PC-3 (cell line): ENCODE measurements around the gene ESRP2. TPM values are rescaled to one million over a fixed set of nuclear protein-coding genes. Genes with fewer than 3 reads are reported as not detected.
A peak's percentile ranks its signal among the peaks of the same experiment; 100 is the strongest.

Source experiments
- ATAC-seq: fragments of 200-7000 bp; cut with Tn5 transposase; 2 replicates; pipeline ENCODE4 v1.9.1; 2020; ENCODE audit warnings: mild to moderate bottlenecking, moderate library complexity
- BruUV-seq: library from RNA; stranded (reverse); fragments of 400-500 nt; replicated peaks from 2 replicates; lab custom pipeline; 2021; lab: Mats Ljungman, UMichigan
- CTCF ChIA-PET: fragments of 300-600 bp; sonication (Branson Sonifier 250); formaldehyde crosslinking; loops from one replicate; lab custom pipeline; 2022; ENCODE audit warnings: antibody characterized with exemption; lab: Charles Lee
- POLR2A ChIA-PET: fragments of 300-600 bp; sonication (Branson Sonifier 250); formaldehyde crosslinking; loops from one replicate; lab custom pipeline; 2022; ENCODE audit warnings: antibody characterized with exemption; ENCODE audit not compliant: unreplicated experiment; lab: Charles Lee
- DNase-seq: peaks from one replicate; pipeline ENCODE4 v3.0.0-alpha.2; 2015
- H2AFZ ChIP-seq: fragments of 300-600 bp; sonication (generic); 2 replicates; pipeline ENCODE4 v1.6.0; 2016; ENCODE audit warnings: antibody characterized with exemption, low read length
- H3F3A ChIP-seq: fragments of 300-600 bp; sonication (generic); one replicate; pipeline ENCODE4 v1.6.0; 2017; ENCODE audit warnings: antibody characterized with exemption, low read length, control low read depth, mild to moderate bottlenecking; ENCODE audit not compliant: unreplicated experiment
- H3K27ac ChIP-seq: fragments of 300-600 bp; sonication (generic); 2 replicates; pipeline ENCODE4 v1.5.1; 2016; ENCODE audit warnings: mild to moderate bottlenecking, low read length
- H3K27me3 ChIP-seq: fragments of 300-600 bp; sonication (generic); 2 replicates; pipeline ENCODE4 v1.6.1; 2016; ENCODE audit warnings: low read length, mixed read lengths
- H3K36me3 ChIP-seq: fragments of 300-600 bp; sonication (generic); 2 replicates; pipeline ENCODE4 v1.6.1; 2016; ENCODE audit warnings: low read depth, mixed run types, low read length, mixed read lengths
- H3K4me1 ChIP-seq: fragments of 300-600 bp; sonication (generic); 2 replicates; pipeline ENCODE4 v1.5.1; 2016; ENCODE audit warnings: low read length; ENCODE audit not compliant: insufficient read depth
- H3K4me2 ChIP-seq: fragments of 300-600 bp; sonication (generic); 2 replicates; pipeline ENCODE4 v1.6.0; 2016; ENCODE audit warnings: low read length
- H3K4me3 ChIP-seq: fragments of 300-600 bp; sonication (generic); 2 replicates; pipeline ENCODE4 v1.5.1; 2016; ENCODE audit warnings: mild to moderate bottlenecking, low read length, mixed read lengths
- H3K79me2 ChIP-seq: fragments of 300-600 bp; sonication (generic); 2 replicates; pipeline ENCODE4 v1.6.1; 2017; ENCODE audit warnings: low read length, mixed read lengths
- H3K9ac ChIP-seq: fragments of 300-600 bp; sonication (generic); 2 replicates; pipeline ENCODE4 v1.6.0; 2016; ENCODE audit warnings: mild to moderate bottlenecking, low read length
- H3K9me2 ChIP-seq: fragments of 300-600 bp; sonication (generic); replicated peaks from 2 replicates; pipeline ENCODE4 v1.6.1; 2016; ENCODE audit warnings: mixed run types, low read length, mixed read lengths
- H3K9me3 ChIP-seq: fragments of 300-600 bp; sonication (generic); 2 replicates; pipeline ENCODE4 v1.6.1; 2016; ENCODE audit warnings: low read length, mixed read lengths
- H4K20me1 ChIP-seq: fragments of 300-600 bp; sonication (generic); 2 replicates; pipeline ENCODE4 v1.6.1; 2016; ENCODE audit warnings: low read length, mixed read lengths
- EZH2 ChIP-seq: fragments of 300-600 bp; sonication (generic); IDR thresholded peaks from one replicate; pipeline ENCODE4 v1.6.1; 2017; ENCODE audit warnings: antibody characterized with exemption, mild to moderate bottlenecking, low read length; ENCODE audit not compliant: unreplicated experiment
- EZH2phosphoT487 ChIP-seq: fragments of 300-600 bp; sonication (generic); IDR thresholded peaks from 2 replicates; pipeline ENCODE4 v1.6.1; 2018; ENCODE audit warnings: mild to moderate bottlenecking, antibody characterized with exemption, low read length, borderline replicate concordance
- intact Hi-C: fragments of 100-400 bp; cut with micrococcal nuclease; formaldehyde crosslinking; loops from 2 replicates; pipeline ENCODE4 v1.9.0; 2023
- total RNA-seq: library from RNA; depleted of rRNA; stranded (reverse); fragments of >200 nt; gene quantifications from 2 replicates; pipeline ENCODE4 v1.2.3, GENCODE V29; 2014
- TF ChIP-seq, protein P1 (sequence below): fragments of 300-600 bp; sonication (generic); conservative IDR thresholded peaks from 2 replicates; pipeline ENCODE4 v1.5.1; 2017; ENCODE audit warnings: antibody characterized with exemption, low read depth, mild to moderate bottlenecking, low read length

The ESRP2 gene
- total RNA-seq, 1 experiment from 2014 or later: 46.9 TPM

DNA sequence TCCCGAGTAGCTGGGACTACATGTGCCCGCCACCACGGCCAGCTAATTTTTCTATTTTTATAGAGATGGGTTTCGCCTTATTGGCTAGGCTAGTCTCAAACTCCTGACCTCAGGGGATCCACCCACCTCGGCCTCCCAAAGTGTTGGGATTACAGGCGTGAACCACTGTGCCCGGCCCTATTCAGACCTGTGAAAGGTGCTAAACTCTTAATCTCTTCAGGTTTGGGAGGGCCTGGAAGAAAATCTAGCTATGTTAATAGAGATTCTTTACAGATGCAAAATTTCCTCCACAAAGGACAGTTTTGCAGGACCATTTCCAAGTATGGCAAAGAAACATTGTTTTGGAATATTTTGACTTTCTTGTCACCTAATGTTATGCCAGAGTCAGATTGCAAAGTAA, 6.2 kb upstream of the ESRP2 start:
- no peak for DNase-seq
- no peak overlapping the region for H3K4me2 ChIP-seq
- H3K9ac ChIP-seq: no peak overlapping the region
- TF ChIP-seq EZH2phosphoT487 (no peak), EZH2 (no peak)
- TF ChIP-seq, protein P1, sequence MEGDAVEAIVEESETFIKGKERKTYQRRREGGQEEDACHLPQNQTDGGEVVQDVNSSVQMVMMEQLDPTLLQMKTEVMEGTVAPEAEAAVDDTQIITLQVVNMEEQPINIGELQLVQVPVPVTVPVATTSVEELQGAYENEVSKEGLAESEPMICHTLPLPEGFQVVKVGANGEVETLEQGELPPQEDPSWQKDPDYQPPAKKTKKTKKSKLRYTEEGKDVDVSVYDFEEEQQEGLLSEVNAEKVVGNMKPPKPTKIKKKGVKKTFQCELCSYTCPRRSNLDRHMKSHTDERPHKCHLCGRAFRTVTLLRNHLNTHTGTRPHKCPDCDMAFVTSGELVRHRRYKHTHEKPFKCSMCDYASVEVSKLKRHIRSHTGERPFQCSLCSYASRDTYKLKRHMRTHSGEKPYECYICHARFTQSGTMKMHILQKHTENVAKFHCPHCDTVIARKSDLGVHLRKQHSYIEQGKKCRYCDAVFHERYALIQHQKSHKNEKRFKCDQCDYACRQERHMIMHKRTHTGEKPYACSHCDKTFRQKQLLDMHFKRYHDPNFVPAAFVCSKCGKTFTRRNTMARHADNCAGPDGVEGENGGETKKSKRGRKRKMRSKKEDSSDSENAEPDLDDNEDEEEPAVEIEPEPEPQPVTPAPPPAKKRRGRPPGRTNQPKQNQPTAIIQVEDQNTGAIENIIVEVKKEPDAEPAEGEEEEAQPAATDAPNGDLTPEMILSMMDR: no peak
- H3K27ac ChIP-seq: no peak overlapping the region
- no TSS peak for BruUV-seq
- no peaks in the 10 kb centered on the region for H3K9me2 ChIP-seq
- ChIA-PET POLR2A (no interaction called here), CTCF (no interaction called here)
- no peaks in the 10 kb centered on the region for H4K20me1 ChIP-seq
- H3K4me1 ChIP-seq: peaks cover 20% of the 10 kb centered on the region; the same call in 1 of the 2 replicates
- no peaks in the 10 kb centered on the region for H3K9me3 ChIP-seq
- peaks cover 17% of the 10 kb centered on the region for H3K79me2 ChIP-seq
- H3K4me3 ChIP-seq: no peak overlapping the region
- H3K36me3 ChIP-seq: no peaks in the 10 kb centered on the region
- intact Hi-C loops: loop anchor here (1.0 kb wide), 1 partner anchor 86 kb away; no protein-coding TSS in a partner anchor
- H3K27me3 ChIP-seq: no peaks in the 10 kb centered on the region
- ATAC-seq: no peak
- no peaks in the 10 kb centered on the region for H3F3A ChIP-seq
- no peak overlapping the region for H2AFZ ChIP-seq

DNA sequence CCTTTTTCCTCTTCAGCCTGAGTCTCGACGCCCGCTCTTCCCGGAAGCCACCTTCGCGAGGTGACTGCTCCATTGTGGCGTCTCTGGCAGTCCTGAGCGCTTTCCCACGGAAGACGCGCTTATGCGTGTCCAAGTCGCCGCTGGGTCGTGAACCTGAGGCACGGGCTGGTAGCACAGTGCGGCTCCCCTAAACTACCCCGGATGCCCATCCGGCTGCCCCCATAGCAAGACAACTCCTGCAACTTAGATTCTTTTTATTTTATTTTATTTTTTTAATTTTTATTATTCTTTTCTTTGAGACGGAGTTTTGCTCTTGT, 2.1 kb upstream of the ESRP2 start:
- Histone ChIP-seq H3K27ac (peak overlapping the region; percentile 86), H3K4me1 (peaks cover 28% of the 10 kb centered on the region), H3F3A (no peaks in the 10 kb centered on the region), H4K20me1 (peaks cover 9% of the 10 kb centered on the region), H3K9me2 (no peaks in the 10 kb centered on the region), H2AFZ (peak overlapping the region; percentile 80), H3K36me3 (peaks cover 8% of the 10 kb centered on the region; the same call in 1 of the 2 replicates), H3K27me3 (no peaks in the 10 kb centered on the region), H3K4me3 (peak overlapping the region; percentile 73), H3K9me3 (no peaks in the 10 kb centered on the region), H3K79me2 (peaks cover 35% of the 10 kb centered on the region), H3K9ac (peak overlapping the region; percentile 78), H3K4me2 (peak overlapping the region; percentile 95)
- CTCF ChIA-PET: interaction anchor here (0.6 kb wide), 1 partner anchor 63 kb away, joined by 3 read pairs; no protein-coding TSS in a partner anchor
- intact Hi-C loops: loop anchor here (5.0 kb wide), 1 partner anchor 151 kb away; the partner anchor contains the start of gene NFATC3
- POLR2A ChIA-PET: interaction anchor here (0.6 kb wide), 1 partner anchor 10 kb away, joined by 4 read pairs; no protein-coding TSS in a partner anchor
- TSS peak; percentile 34 for BruUV-seq
- no peak for ATAC-seq
- no peak for DNase-seq
- TF ChIP-seq, protein P1: no peak
- TF ChIP-seq EZH2phosphoT487 (no peak), EZH2 (no peak)
